Adipocyte (in vitro differentiated cells): ENCODE measurements around the gene SLC22A1.

Experiments
- DNase-seq: peaks from one replicate; pipeline ENCODE4 v3.0.0-alpha.2; 2015; ENCODE audit warnings: low read depth
- H3K27me3 ChIP-seq: replicated peaks from 2 replicates; pipeline ENCODE4 v1.7.0; 2013; ENCODE audit warnings: mild to moderate bottlenecking, low read length, moderate library complexity; ENCODE audit not compliant: control insufficient read depth, insufficient read depth
- H3K36me3 ChIP-seq: 2 replicates; pipeline ENCODE4 v1.7.0; 2013; ENCODE audit warnings: low read length, mild to moderate bottlenecking, moderate library complexity; ENCODE audit not compliant: control insufficient read depth, insufficient read depth, severe bottlenecking
- H3K4me1 ChIP-seq: 2 replicates; pipeline ENCODE4 v1.7.0; 2013; ENCODE audit warnings: mild to moderate bottlenecking, low read length, moderate library complexity; ENCODE audit not compliant: control insufficient read depth, insufficient read depth
- H3K4me3 ChIP-seq: 2 replicates; pipeline ENCODE4 v1.7.0; 2013; ENCODE audit warnings: mild to moderate bottlenecking, low read length, moderate library complexity
- H3K9ac ChIP-seq: 2 replicates; pipeline ENCODE4 v1.7.0; 2013; ENCODE audit warnings: mild to moderate bottlenecking, low read length, moderate library complexity
- H3K9me3 ChIP-seq: 2 replicates; pipeline ENCODE4 v1.7.0; 2013; ENCODE audit warnings: mild to moderate bottlenecking, low read length, moderate library complexity; ENCODE audit not compliant: control insufficient read depth

The SLC22A1 gene

GRCh38 chr6:160207618-160208017, 86.0 kb downstream of the SLC22A1 start:
- Histone ChIP-seq H3K4me1 (no peaks in the 10 kb centered on the region), H3K4me3 (no peak overlapping the region), H3K9me3 (peaks cover 11% of the 10 kb centered on the region), H3K9ac (no peak overlapping the region), H3K36me3 (no peaks in the 10 kb centered on the region), H3K27me3 (no peaks in the 10 kb centered on the region)
- DNase-seq = no peak
